A549 (cell line): ENCODE measurements around the gene SLC5A8.

Experiments
- KDM5A ChIP-seq: fragments of 200-600 bp; sonication (generic); IDR thresholded peaks from 2 replicates; pipeline ENCODE4 v1.6.1; 2016; ENCODE audit warnings: antibody characterized with exemption, mild to moderate bottlenecking
- NPAS2 ChIP-seq: fragments of 250-450 bp; sonication (Bioruptor Pico); IDR thresholded peaks from 2 replicates; pipeline ENCODE4 v1.8.0; 2022; ENCODE audit warnings: mild to moderate bottlenecking, moderate library complexity, borderline replicate concordance
- POLR2A ChIP-seq: IDR thresholded peaks from 2 replicates; pipeline ENCODE4 v1.6.1; 2012; ENCODE audit warnings: mild to moderate bottlenecking, low read length
- TF ChIP-seq, protein P1 (sequence below): fragments of >200 bp; sonication (Bioruptor Twin); formaldehyde crosslinking; IDR thresholded peaks from 3 replicates; pipeline ENCODE4 v1.5.1; 2016
- TF ChIP-seq, protein P2 (sequence below): IDR thresholded peaks from 2 replicates; pipeline ENCODE4 v1.6.1; 2012

DNA sequence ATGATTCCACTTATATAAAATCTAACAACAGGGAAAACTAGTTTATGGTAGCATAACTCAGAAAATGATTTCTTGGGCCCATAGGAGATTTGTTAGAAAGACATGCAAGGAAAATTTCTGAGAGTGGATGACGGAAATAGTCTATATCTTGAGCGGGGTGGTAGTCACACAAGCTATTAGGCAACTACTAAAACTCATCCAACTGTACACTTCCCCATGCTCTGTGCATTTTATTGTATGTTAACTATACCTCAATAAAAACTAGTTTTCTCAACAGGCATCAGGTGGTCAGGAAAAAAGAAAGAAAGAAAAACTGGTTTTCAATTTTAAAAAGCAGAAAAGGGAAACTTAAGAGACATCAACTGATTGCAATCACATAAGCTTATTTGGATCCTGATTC lies 9.9 kb downstream of the SLC5A8 start:
- TF ChIP-seq, protein P1, sequence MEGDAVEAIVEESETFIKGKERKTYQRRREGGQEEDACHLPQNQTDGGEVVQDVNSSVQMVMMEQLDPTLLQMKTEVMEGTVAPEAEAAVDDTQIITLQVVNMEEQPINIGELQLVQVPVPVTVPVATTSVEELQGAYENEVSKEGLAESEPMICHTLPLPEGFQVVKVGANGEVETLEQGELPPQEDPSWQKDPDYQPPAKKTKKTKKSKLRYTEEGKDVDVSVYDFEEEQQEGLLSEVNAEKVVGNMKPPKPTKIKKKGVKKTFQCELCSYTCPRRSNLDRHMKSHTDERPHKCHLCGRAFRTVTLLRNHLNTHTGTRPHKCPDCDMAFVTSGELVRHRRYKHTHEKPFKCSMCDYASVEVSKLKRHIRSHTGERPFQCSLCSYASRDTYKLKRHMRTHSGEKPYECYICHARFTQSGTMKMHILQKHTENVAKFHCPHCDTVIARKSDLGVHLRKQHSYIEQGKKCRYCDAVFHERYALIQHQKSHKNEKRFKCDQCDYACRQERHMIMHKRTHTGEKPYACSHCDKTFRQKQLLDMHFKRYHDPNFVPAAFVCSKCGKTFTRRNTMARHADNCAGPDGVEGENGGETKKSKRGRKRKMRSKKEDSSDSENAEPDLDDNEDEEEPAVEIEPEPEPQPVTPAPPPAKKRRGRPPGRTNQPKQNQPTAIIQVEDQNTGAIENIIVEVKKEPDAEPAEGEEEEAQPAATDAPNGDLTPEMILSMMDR = no peak
- no peak for TF ChIP-seq KDM5A
- TF ChIP-seq POLR2A = no peak
- TF ChIP-seq, protein P2, sequence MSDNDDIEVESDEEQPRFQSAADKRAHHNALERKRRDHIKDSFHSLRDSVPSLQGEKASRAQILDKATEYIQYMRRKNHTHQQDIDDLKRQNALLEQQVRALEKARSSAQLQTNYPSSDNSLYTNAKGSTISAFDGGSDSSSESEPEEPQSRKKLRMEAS = no peak
- TF ChIP-seq NPAS2 = no peak
